Activated CD4-positive, CD25-positive, alpha-beta regulatory T cell treated with anti-CD3 and anti-CD28 coated beads, Interleukin-2, amount 50 U/mL, for 16 hours (primary cell): ENCODE data around the gene LRRN3.

ENCODE experiments used
- DNase-seq: peaks from one replicate; pipeline ENCODE4 v3.0.0-alpha.2; 2020; ENCODE audit warnings: low read depth, low spot score

Gene LRRN3

DNA sequence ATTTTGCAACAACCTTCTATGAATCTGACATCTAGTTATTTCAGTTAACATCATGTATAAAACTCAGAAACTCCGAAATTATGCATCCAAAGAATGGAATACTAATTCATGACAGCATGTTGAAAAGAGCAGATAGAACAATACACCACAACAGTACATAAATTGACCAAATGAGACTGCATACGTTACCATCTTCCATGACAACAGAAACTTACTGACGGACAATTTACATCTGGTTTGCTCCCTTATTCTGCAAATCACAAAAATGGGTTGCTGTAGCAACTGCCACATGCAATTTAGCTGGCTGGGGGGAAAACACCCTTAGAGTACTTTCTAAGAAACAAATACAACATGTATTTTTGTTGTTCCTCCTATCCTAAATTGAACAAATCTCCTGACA is 14.3 kb downstream of the LRRN3 start:
- no peak for DNase-seq

GRCh38 chr7:111107579-111107978 is 16.7 kb downstream of the LRRN3 start:
- no peak for DNase-seq

GRCh38 chr7:111108000-111108399 is 17.1 kb downstream of the LRRN3 start:
- DNase-seq, result no peak

GRCh38 chr7:111108496-111108895 is 17.6 kb downstream of the LRRN3 start:
- no peak for DNase-seq

DNA sequence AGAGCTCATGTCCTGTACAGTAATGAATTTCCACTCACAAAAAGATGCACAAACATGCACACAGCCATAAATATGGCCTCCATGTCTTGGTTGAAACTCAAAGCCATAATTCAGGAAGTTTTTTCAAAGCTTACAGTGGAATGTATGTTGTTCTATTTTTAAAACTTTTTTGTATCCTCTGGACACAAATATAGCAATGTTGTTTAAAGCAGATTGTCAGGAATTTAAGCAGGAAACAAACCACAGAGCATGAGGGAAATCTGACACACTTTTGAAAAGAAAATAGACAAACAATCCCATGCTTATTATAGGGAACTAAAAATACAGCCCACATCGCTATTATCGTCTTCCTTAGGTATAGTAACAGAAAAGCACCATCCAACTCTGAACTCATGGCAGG is 21.5 kb downstream of the LRRN3 start:
- DNase-seq, result no peak

- DNase-seq, result no peak
Measured at GRCh38 chr7:111113263-111114017, 22.5 kb downstream of the LRRN3 start.

DNA sequence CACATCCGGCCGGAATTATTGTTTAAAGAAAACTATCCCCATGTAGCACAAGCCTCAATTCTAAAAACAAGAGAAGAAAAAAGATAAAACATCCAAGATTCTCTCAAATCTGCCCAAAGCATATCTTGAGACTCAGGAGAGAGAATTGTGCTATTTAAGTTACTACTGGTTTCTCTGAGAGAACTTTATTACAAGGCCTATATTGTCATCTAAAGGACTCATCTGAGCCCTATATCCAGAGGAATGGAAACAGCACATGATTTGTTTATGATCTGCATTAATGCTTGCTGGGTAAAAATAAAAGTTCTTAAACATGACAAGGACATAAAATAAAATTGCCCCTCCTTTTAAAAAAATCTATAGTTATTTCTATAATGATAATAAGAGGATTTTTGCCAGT is 25.0 kb downstream of the LRRN3 start:
- DNase-seq, result no peak

DNA sequence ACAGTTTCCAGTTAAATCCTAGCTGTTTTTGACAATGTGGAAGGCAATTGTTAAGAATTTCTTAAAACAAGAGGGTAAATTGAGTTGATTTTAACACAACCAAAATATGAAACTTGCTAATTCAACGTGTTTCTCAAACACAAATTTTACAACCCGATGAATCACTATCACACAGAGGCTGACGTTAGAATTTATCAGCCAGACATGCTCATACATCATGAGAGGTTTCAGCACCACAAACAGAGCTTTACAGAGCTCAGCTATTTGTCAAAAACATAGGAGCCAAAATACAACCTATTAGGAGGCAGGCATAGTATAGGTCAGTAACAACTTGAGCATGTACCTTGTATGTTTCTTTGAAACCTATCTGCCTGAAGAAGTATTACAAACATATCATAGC is 36.1 kb downstream of the LRRN3 start:
- DNase-seq, result no peak

GRCh38 chr7:111129435-111129834 is 38.5 kb downstream of the LRRN3 start:
- DNase-seq, result no peak

GRCh38 chr7:111132833-111133232 is 41.9 kb downstream of the LRRN3 start:
- DNase-seq, result no peak

- DNase-seq, result no peak
Measured at GRCh38 chr7:111137296-111138192, 46.6 kb downstream of the LRRN3 start.

DNA sequence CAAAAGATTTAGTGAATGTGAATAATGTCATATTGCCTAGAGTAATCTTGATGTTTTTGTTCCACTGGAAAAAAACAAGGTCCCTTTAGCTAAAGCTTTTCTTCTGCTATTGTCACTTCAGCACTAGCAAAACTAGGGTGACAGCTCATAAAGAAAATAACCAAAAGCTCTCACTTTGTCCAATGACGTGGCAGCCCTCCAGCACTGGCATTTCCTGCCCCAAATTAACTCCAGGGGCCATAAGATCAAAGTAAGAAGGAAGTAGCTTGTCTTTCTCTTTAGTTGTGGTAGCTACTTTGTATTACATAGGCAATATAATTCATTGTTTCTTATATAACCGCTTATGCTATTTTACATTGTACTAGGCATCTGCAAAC is 47.3 kb downstream of the LRRN3 start:
- DNase-seq, result peak; percentile 5

DNA sequence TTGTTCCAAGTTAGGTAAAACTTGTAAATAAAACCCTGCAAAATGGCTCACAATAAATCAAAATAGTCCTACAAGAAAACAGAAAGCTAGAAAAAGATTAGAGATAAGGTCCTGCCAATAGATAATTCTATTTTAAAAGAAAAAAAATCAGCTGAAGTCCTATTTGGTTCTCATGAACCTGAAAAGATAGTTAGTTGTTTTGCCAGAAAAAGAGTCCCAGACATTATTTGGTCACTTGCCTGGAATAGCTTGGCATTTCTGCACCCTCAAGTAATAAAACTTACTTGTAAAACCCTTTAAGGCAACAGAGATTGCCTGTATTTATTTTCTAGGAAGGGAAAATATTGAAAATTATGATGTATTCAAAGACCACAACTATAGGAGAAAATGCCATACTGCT is 47.7 kb downstream of the LRRN3 start:
- DNase-seq, result no peak

DNA sequence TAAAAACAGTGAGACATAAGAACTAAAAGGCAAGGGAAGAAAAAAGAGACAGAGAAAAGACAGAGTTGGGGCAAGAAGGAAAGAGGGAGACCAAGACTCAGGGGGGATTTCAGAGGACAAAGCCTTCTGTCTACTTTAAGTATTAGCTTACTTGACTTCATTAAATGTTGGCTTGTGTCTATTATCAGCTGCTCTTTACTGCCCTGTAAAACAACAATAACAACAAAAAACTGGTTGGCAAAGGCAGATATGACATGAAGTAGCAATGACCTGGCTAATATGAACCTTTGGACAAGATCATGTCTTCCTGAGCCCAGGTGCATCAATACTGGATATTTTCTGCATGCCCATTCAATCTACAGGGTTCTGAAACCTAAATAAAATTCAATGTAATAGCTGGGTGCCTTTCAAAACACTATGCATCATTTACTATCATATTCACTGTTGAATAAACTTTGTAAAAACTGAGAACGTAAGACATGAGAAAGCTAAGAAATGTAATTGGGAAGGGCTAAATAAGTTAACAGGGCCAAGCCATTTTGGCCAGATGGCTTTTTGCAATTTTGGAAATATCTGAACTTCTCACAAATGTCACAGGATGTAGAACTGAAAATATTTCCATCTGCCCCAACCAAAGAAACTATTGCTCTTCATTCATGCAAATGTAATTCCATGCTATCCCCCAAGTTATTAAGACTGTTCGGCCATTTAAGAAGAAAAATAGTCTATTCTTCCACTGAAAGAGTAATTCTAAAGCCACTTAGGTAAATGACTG is 49.4 kb downstream of the LRRN3 start:
- no peak for DNase-seq

DNA sequence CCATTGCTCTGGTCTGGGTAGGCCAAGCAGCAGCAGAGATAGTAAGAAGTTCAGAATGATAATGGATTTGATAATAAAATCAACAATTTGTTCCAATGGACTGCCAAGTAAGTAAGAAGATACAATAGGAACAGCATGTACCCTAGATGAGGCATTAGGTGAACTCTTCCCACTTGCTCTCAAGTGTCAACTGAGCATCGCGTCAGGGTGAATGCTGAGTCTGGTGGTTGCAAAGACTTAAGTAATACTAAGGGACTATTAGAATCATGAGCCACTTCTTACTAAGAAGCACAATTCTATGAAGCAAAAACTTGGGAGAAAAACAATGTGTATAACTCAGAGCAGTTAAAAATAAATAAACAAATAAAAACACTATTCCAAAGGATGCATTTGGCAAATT is 54.5 kb downstream of the LRRN3 start:
- DNase-seq, result no peak

DNA sequence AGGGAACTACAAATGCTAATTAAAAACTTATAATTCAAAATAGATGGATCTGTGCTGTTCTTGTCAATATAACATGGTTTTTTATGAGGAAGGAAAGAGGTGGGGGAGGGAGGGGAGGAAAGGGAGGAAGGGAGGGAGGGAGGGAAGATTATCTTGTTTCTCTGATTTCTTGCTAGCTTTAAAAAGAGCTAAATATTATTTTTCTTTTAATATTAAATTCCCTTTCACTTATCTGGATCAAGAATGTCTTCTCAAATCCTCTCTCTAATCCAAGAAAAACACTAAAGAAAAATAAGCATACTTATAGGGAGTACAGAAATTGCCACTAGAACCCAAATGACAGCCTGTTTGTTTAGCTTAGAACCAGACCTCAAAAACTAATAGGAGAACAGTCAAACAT is 55.2 kb downstream of the LRRN3 start:
- no peak for DNase-seq

DNA sequence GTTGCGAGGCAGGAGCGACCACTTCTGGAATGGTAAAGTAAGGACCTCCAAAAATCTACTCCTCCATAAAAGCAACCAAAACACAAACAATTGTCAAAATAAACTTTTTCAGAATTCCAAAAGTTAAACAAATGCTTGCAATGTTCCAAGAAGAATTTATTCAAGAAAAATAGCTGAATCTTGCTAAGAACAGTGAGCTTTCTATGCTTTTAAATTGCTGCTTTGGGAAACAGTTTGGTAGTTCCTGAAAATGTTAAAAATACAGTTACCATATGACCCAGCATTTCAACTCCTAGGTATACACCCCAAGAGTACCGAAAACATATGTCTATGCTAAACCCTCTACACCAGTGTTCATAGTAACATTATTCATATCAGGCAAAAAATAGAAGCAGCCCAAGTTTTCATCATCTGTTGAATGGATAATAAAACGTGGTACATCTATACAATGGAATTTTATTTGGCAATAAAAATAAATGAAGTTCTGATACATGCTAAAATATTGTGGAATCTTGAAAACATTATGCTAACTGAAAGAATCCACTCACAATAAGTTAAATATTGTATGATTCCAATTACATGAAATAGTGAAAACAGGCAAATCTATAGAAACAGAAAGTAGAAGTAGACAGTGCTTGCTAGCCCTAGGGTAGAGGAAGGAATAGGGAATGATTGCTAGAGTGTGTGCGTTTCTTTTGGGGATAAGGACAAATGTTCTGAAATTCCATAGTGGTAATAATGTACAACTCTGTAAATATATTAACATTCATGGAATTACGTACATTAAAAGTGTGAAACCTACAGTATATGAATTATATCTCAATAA is 57.0 kb downstream of the LRRN3 start:
- DNase-seq, result no peak

DNA sequence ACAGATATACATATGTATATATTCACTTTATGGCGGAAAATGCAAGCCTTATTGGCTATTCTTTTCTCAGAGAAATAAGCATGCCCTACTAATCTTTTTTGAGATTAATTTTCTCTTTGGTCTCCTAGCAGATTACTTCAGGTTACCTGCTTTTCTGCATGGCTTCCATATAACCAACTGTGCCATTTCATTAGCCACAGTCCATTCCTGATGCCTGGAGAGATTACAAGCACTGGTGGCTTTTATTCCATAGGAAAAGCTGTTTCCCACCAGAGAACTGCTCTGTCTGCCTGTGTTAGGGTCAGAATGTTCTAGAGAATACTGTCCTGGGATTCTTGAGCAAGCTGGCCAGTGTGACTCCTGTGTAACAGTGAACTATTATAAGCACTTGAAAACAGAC is 59.8 kb downstream of the LRRN3 start:
- DNase-seq, result no peak

DNA sequence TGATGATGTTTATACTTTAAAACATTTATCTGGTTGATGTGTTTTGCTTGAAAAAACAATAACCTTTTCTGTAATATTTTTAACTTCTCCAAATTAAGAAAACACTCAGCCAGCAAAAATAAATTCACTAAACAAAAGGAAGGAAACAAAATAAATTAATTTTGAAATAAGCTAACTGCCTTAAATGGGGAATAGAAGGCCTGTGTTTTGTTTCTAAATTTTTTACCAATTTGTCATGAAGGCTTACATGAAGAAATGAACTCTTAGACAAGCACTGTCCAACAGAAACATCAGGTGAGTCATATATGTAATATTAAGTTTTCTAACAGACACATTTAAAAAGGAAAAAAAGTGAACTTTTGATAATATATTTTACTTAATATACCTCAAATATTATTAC is 68.5 kb downstream of the LRRN3 start:
- no peak for DNase-seq

DNA sequence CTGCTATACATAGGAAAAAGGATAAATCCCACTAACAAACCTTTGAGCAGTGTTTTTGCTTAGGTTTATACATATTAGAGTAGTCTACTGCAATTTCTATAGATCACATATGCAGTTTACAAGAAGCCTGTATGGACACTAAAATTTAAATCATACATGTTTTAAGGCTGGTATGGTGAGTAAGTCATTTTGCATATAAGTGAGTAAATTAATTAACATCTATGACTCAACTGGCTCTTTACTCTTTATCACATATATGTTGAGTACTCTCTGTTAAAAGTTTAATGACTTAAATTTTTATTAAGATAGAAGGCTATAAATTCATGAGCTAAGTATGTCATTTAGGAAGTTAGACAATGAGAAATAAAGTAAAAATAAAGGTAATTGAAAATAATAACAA is 69.4 kb downstream of the LRRN3 start:
- DNase-seq, result no peak

GRCh38 chr7:111162692-111163091 is 71.8 kb downstream of the LRRN3 start:
- DNase-seq, result no peak
